GM19099 (cell line): ENCODE data around the gene KRTAP12-4.

Experiments
- POLR2A ChIP-seq: IDR thresholded peaks from 3 replicates; pipeline ENCODE4 v1.6.1; 2011; ENCODE audit warnings: low read depth; ENCODE audit not compliant: insufficient read length; ENCODE audit errors: extremely low read depth

KRTAP12-4 gene

DNA sequence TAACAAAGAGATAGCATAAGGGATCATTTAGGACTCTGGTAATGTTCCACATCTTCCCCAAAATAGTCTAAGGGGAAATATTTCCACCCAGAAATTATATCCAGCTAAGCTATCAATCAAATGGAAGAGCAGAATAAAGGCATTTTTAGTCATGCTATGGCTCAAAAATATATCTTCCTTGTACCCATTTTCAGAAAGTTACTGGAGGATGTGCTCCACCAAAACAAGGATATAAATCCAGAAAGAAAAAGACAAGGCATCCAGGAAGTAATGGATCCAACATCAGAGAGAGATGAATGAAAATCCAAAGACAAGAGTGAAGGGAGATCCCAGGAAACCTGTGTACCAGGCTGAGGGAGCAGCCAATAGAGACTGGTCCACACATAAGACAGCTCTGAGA lies 45.3 kb downstream of the KRTAP12-4 start:
- TF ChIP-seq POLR2A = no peak

DNA sequence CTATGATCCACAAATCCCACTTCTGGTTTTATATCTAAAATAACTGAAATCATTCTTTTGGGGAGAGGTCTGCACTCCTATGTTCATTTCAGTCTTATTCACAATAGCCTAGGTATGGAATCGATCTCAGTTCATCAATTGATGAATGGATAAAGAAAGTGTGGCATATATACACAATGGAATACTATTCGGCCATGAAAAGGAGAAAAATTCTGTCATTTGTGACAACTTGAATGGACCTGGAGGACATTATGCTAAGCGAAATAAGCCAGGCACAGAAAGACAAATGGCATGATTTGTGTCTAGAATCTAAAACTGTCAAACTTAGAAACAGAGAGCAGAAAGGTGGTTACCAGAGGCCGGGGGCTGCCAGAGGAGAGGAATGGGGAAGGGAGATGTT lies 48.0 kb downstream of the KRTAP12-4 start:
- no peak for TF ChIP-seq POLR2A
